Liver (tissue), 9 donors: ENCODE data around the gene IWS1. TPM values are rescaled to one million over a fixed set of nuclear protein-coding genes. Genes with fewer than 3 reads are reported as not detected.

ENCODE experiments used
- DNase-seq: peaks from one replicate; pipeline ENCODE4 v3.0.0-alpha.2; 2017; ENCODE audit warnings: low spot score
- H3K27ac ChIP-seq, 2 donors: one replicate each; pipeline ENCODE4 v1.7.0; 2013; ENCODE audit warnings: inconsistent platforms in 2 of 2, low read length in 2 of 2, control low read depth in 1 of 2, low read depth in 1 of 2, mild to moderate bottlenecking in 1 of 2
- H3K27me3 ChIP-seq, 4 donors: one replicate each; pipeline versions ENCODE4 v1.6.1 to v1.7.0; 2013; ENCODE audit warnings: low read length in 3 of 4, inconsistent platforms in 1 of 4, mild to moderate bottlenecking in 1 of 4, moderate library complexity in 1 of 4; ENCODE audit not compliant: control insufficient read depth in 4 of 4, insufficient read depth in 4 of 4
- H3K36me3 ChIP-seq, 4 donors: one replicate each; pipeline versions ENCODE4 v1.6.1 to v1.7.0; 2013; ENCODE audit warnings: low read length in 3 of 4, mild to moderate bottlenecking in 3 of 4, low read depth in 1 of 4, moderate library complexity in 1 of 4; ENCODE audit not compliant: control insufficient read depth in 4 of 4, insufficient read depth in 3 of 4
- H3K4me1 ChIP-seq, 4 donors: one replicate each; pipeline versions ENCODE4 v1.6.1 to v1.7.0; 2013; ENCODE audit warnings: low read length in 3 of 4, mild to moderate bottlenecking in 3 of 4, moderate library complexity in 1 of 4; ENCODE audit not compliant: control insufficient read depth in 4 of 4, insufficient read depth in 4 of 4
- H3K4me3 ChIP-seq, 3 donors: one replicate each; pipeline versions ENCODE4 v1.6.1 to v1.7.0; 2013; ENCODE audit warnings: low read length in 3 of 3, control low read depth in 1 of 3, low read depth in 1 of 3, mild to moderate bottlenecking in 1 of 3
- H3K9ac ChIP-seq, 2 donors: one replicate each; pipeline ENCODE4 v1.7.0; 2013; ENCODE audit warnings: low read length in 2 of 2, mild to moderate bottlenecking in 2 of 2, moderate library complexity in 2 of 2, control low read depth in 1 of 2, low read depth in 1 of 2
- H3K9me3 ChIP-seq, 4 donors: one replicate each; pipeline versions ENCODE4 v1.6.1 to v1.7.0; 2013; ENCODE audit warnings: low read length in 3 of 4; ENCODE audit not compliant: control insufficient read depth in 4 of 4
- ATF3 ChIP-seq: IDR thresholded peaks from 2 replicates; pipeline ENCODE4 v1.6.1; 2016; ENCODE audit warnings: antibody characterized with exemption
- CTCF ChIP-seq: fragments of 150-350 bp; IDR thresholded peaks from 2 replicates; pipeline ENCODE4 v1.5.1; 2017; ENCODE audit warnings: improper control_type of control experiment, low read depth, low read length; ENCODE audit not compliant: missing input control
- EGR1 ChIP-seq, 2 donors: IDR thresholded peaks; 2 replicates each; pipeline ENCODE4 v1.6.1; 2016 to 2018; ENCODE audit warnings: antibody characterized with exemption in 2 of 2, low read depth in 2 of 2
- FOXA1 ChIP-seq: IDR thresholded peaks from 2 replicates; pipeline ENCODE4 v1.6.1; 2016; ENCODE audit warnings: antibody characterized with exemption
- FOXA2 ChIP-seq: IDR thresholded peaks from 2 replicates; pipeline ENCODE4 v1.6.1; 2016; ENCODE audit warnings: antibody characterized with exemption
- GABPA ChIP-seq, 2 donors: IDR thresholded peaks in 1 of 2; conservative IDR thresholded peaks in 1 of 2; 2 replicates each; pipeline ENCODE4 v1.6.1; 2016; ENCODE audit warnings: antibody characterized with exemption in 2 of 2, mild to moderate bottlenecking in 1 of 2, moderate library complexity in 1 of 2
- JUND ChIP-seq, 2 donors: IDR thresholded peaks; 2 replicates each; pipeline ENCODE4 v1.6.1; 2016; ENCODE audit warnings: antibody characterized with exemption in 2 of 2
- NR2F2 ChIP-seq: IDR thresholded peaks from 2 replicates; pipeline ENCODE4 v1.6.1; 2016; ENCODE audit warnings: antibody characterized with exemption
- RAD21 ChIP-seq, 2 donors: IDR thresholded peaks; 2 replicates each; pipeline ENCODE4 v1.6.1; 2016; ENCODE audit warnings: antibody characterized with exemption in 2 of 2, mild to moderate bottlenecking in 2 of 2
- RXRA ChIP-seq, 2 donors: IDR thresholded peaks; 2 replicates each; pipeline ENCODE4 v1.6.1; 2017 to 2018; ENCODE audit warnings: antibody characterized with exemption in 2 of 2, mild to moderate bottlenecking in 1 of 2
- TAF1 ChIP-seq: conservative IDR thresholded peaks from 2 replicates; pipeline ENCODE4 v1.6.1; 2016; ENCODE audit warnings: antibody characterized with exemption, mild to moderate bottlenecking
- YY1 ChIP-seq: IDR thresholded peaks from 2 replicates; pipeline ENCODE4 v1.6.1; 2016; ENCODE audit warnings: antibody characterized with exemption, mild to moderate bottlenecking
- WGBS: extraction: QIAGEN DNeasy Blood & Tissue Kit; methylation state at CpG from one replicate; pipeline ENCODE4 v1.1.7; 2013; 5-methylcytosine and 5-hydroxymethylcytosine counted together
- polyA plus RNA-seq, 2 donors: library from polyadenylated mRNA; stranded (reverse) in 1 of 2; unstranded in 1 of 2; fragments of 200-250 nt in 1 of 2; fragments of >200 nt in 1 of 2; fragmentation: Nextera tagmentation in 1 of 2; extraction: Ambion mirVana in 1 of 2; gene quantifications; one replicate each; pipeline versions ENCODE4 v1.2.1 to v1.2.3, GENCODE V29; 2013 to 2015
- total RNA-seq, 2 donors: library from RNA; depleted of rRNA; stranded (reverse); fragments of >200 nt; gene quantifications; one replicate each; pipeline ENCODE4 v1.2.3, GENCODE V29; 2014
- TF ChIP-seq, protein P1 (sequence below): IDR thresholded peaks from 2 replicates; pipeline ENCODE4 v1.6.1; 2016; ENCODE audit warnings: antibody characterized with exemption
- donor health status: healthy.
- donor health status: healthy.
- donor health status: healthy.
- donor health status: healthy.
- donor health status: healthy.

IWS1 gene
- total and polyA plus RNA-seq, 4 donors, result 13.0 to 28.9 (median 22.8) TPM

DNA sequence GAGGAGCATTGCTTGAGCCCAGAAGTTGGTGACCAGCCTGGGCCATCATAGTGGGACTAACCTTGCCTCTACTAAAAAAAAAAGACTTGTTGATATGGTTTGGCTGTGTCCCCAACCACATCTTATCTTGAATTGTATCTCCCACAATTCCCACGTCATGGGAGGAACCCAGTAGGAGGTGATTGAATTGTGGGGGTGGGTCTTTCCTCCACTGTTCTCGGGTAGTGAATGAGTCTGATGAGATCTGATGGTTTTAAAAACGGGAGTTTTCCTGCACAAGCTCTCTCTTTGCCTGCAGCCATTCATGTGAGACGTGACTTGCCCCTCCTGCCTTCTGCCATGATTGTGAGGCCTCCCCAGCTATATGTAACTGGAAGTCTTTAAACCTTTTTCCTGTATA is 61.0 kb downstream of the IWS1 start:
- TF ChIP-seq JUND (IDR thresholded peaks at IDR 0.05) (no peak), EGR1 (IDR thresholded peaks at IDR 0.05; ENCODE audit: low read depth in 2 of 2) (no peak)
- Histone ChIP-seq H3K4me3 (no peak overlapping the region), H3K9ac (no peak overlapping the region), H3K27me3 (no peaks in the 10 kb centered on the region), H3K36me3 (peaks cover 0 to 11% (median under 1%) of the 10 kb centered on the region in 4 donors), H3K4me1 (peaks cover 0 to 7% (median 0%) of the 10 kb centered on the region in 4 donors), H3K9me3 (no peaks in the 10 kb centered on the region), H3K27ac (no peak overlapping the region)
- no peak for DNase-seq
- WGBS, result 87% methylated on average over 4 of the region's 4 CpGs

- no peak for DNase-seq
- Histone ChIP-seq H3K4me3 (no peak overlapping the region), H3K4me1 (peaks cover 0 to 1% (median 0%) of the 10 kb centered on the region in 4 donors), H3K9me3 (no peaks in the 10 kb centered on the region), H3K9ac (no peak overlapping the region), H3K27me3 (no peaks in the 10 kb centered on the region), H3K27ac (no peak overlapping the region), H3K36me3 (peaks cover 0 to 9% (median under 1%) of the 10 kb centered on the region in 4 donors)
- TF ChIP-seq, protein P1, sequence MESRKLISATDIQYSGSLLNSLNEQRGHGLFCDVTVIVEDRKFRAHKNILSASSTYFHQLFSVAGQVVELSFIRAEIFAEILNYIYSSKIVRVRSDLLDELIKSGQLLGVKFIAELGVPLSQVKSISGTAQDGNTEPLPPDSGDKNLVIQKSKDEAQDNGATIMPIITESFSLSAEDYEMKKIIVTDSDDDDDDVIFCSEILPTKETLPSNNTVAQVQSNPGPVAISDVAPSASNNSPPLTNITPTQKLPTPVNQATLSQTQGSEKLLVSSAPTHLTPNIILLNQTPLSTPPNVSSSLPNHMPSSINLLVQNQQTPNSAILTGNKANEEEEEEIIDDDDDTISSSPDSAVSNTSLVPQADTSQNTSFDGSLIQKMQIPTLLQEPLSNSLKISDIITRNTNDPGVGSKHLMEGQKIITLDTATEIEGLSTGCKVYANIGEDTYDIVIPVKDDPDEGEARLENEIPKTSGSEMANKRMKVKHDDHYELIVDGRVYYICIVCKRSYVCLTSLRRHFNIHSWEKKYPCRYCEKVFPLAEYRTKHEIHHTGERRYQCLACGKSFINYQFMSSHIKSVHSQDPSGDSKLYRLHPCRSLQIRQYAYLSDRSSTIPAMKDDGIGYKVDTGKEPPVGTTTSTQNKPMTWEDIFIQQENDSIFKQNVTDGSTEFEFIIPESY, result no peak
- TF ChIP-seq CTCF (no peak), RAD21 (IDR thresholded peaks at IDR 0.05) (no peak)
- 96% methylated on average over 7 of the region's 7 CpGs for WGBS
Observed at GRCh38 chr2:127464470-127465257, 61.6 kb downstream of the IWS1 start.

DNA sequence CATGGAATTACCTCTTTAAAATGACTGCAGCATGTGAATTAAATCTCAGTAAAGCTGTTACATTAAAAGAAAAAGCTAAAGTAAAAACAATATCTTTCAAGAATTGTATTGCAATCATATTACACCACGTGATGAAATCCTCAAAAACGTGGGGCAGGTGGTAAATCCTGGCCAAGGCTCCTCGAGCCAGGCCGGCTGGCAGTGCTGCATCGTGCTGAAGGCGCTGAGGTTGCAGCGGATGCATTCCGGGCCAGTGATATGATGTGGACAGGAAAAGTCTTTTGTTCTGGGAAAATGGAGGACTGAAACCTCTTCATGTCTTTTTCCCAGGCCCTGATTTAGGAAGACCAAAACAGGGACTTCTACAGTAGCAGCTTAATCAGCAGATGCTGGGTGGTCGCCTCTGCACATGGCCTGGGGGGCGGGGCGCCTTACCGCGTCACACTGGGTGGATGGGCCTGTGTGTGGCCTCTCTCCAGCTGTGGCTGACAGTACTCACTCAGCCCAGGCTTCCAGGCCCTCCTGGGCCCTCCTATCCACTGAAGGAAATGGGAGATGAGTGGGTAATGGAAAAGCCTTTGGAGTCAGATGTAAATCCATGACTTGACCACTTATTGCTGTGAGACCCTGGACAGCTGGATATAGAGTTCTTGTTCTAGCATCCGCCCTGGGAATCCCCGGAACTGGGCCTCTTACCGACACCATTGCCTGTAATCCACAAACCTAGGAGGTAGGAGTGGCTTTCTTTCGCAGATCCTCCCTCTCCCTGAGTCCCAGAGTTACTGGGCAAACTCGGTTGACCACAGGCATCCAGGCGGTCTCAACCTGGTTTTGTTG is 62.9 kb downstream of the IWS1 start:
- DNase-seq, result no peak
- no peak overlapping the region for H3K4me3 ChIP-seq
- 91% methylated on average over 19 of the region's 19 CpGs for whole genome bisulfite sequencing
- H3K9me3 ChIP-seq, result no peaks in the 10 kb centered on the region
- TF ChIP-seq GABPA (IDR thresholded peaks at IDR 0.05 in 1 of 2, conservative IDR thresholded peaks at IDR 0.05 in 1 of 2) (no peak), ATF3 (no peak), NR2F2 (no peak), FOXA2 (no peak), TAF1 (no peak), RXRA (IDR thresholded peaks at IDR 0.05) (no peak), JUND (IDR thresholded peaks at IDR 0.05) (no peak), YY1 (no peak), RAD21 (IDR thresholded peaks at IDR 0.05) (no peak), FOXA1 (no peak)
- TF ChIP-seq, protein P1, result no peak
- H3K27me3 ChIP-seq, result no peaks in the 10 kb centered on the region
- H3K36me3 ChIP-seq, result peaks cover 0 to 4% (median under 1%) of the 10 kb centered on the region in 4 donors
- H3K4me1 ChIP-seq, result no peaks in the 10 kb centered on the region
- H3K27ac ChIP-seq, result no peak overlapping the region
- no peak overlapping the region for H3K9ac ChIP-seq
